ENCODE measurements around the gene BMP7.

DNA sequence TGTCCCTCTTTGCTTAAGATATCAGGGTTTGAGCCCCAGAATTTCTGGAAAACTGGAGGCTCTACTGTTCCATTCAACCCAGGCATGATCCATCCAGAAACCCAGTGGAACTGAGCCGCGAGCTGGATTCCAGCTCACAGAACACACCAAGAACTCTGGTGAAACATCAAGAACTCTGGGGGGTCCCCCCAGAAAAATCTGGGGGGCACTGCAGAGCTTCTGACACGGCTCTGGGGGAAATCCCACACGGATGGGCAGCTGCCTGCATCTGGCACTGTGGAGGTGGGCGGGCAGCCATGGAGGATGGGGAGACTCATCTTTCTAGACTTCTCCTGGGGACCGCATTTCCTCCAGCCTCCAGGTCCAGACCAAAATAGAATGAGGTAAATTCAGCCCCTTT lies 51.0 kb downstream of the BMP7 start:
- no peak for TF ChIP-seq POLR2AphosphoS5 (IDR thresholded peaks at IDR 0.05; ENCODE audit: low read depth, low read length)
- TF ChIP-seq POLR2A (IDR thresholded peaks at IDR 0.05; ENCODE audit: low read depth, low read length): no peak
